ENCODE measurements around the gene HLA-DOA. TPM values are rescaled to one million over a fixed set of nuclear protein-coding genes. Genes with fewer than 3 reads are reported as not detected.

HLA-DOA gene
- total RNA-seq, 4 donors from 2014 or later = 2.0 to 85.9 (median 20.3) TPM

- Histone ChIP-seq H3K27ac (no peak overlapping the region), H3K9me3 (no peaks in the 10 kb centered on the region), H3K4me3 (replicated peaks in 1 of 3) (no peak overlapping the region), H3K4me1 (peaks cover 36 to 42% of the 10 kb centered on the region in 2 donors), H3K36me3 (peaks cover 74 to 86% of the 10 kb centered on the region in 2 donors), H3K27me3 (no peaks in the 10 kb centered on the region)
- no peak for DNase-seq
- intact Hi-C loops (cut with DNase I) = no loop called here
- WGBS, 2 donors = 60 to 76% methylated on average over 2 of the region's 2 CpGs
- no peak for TF ChIP-seq POLR2A (IDR thresholded peaks at IDR 0.05)
- no peak for TF ChIP-seq CTCF (IDR thresholded peaks at IDR 0.05)
Observed at GRCh38 chr6:32975886-32976285, 33.5 kb downstream of the HLA-DOA start.

- peaks cover 63 to 75% of the 10 kb centered on the region in 2 donors for H3K36me3 ChIP-seq
Observed at GRCh38 chr6:32974541-32975308, 34.7 kb downstream of the HLA-DOA start.

GRCh38 chr6:32974016-32974333, 35.4 kb downstream of the HLA-DOA start:
- WGBS, 2 donors = 1 to 2% methylated on average over 4 of the region's 4 CpGs
- Histone ChIP-seq H3K27ac (peak overlapping the region in 2 of 3 donors; percentile 1 to 86), H3K4me1 (peaks cover 36 to 42% of the 10 kb centered on the region in 2 donors), H3K27me3 (no peaks in the 10 kb centered on the region), H3K36me3 (peaks cover 55 to 67% of the 10 kb centered on the region in 2 donors), H3K4me3 (replicated peaks in 1 of 3) (peak overlapping the region; percentile 68 to 100 (median 98)), H3K9me3 (no peaks in the 10 kb centered on the region)
- TF ChIP-seq CTCF (IDR thresholded peaks at IDR 0.05) (no peak), POLR2A (IDR thresholded peaks at IDR 0.05) (peak in 1 of 2 donors; percentile 29)
- intact Hi-C loops (cut with DNase I) = no loop called here
- no peak for DNase-seq

More at GRCh38 chr6:32974541-32975308, 34.7 kb downstream of the HLA-DOA start:
- intact Hi-C loops (cut with DNase I) = no loop called here
- peak overlapping the region; percentile 56 to 98 (median 68) for H3K4me3 ChIP-seq (replicated peaks in 1 of 3)
- 7 to 8% methylated on average over 14 of the region's 14 CpGs for WGBS, 2 donors
- no peak for DNase-seq
- H3K4me1 ChIP-seq = peaks cover 36 to 42% of the 10 kb centered on the region in 2 donors
- no peaks in the 10 kb centered on the region for H3K9me3 ChIP-seq
- H3K27me3 ChIP-seq = no peaks in the 10 kb centered on the region
- TF ChIP-seq CTCF (IDR thresholded peaks at IDR 0.05) = no peak
- TF ChIP-seq POLR2A (IDR thresholded peaks at IDR 0.05) = no peak
- peak overlapping the region in 1 of 3 donors; percentile 86 for H3K27ac ChIP-seq

- H3K9me3 ChIP-seq = no peaks in the 10 kb centered on the region
- intact Hi-C loops (cut with DNase I) = no loop called here
- no peaks in the 10 kb centered on the region for H3K27me3 ChIP-seq
- H3K4me3 ChIP-seq (replicated peaks in 1 of 3) = peak overlapping the region; percentile 68 to 100 (median 98)
- peak overlapping the region; percentile 58 to 100 (median 86) for H3K27ac ChIP-seq
- peak in 1 of 2 donors; percentile 36 for DNase-seq
- H3K4me1 ChIP-seq = peaks cover 36 to 38% of the 10 kb centered on the region in 2 donors
- 0% methylated on average over 16 to 23 of the region's 23 CpGs for WGBS, 2 donors
- H3K36me3 ChIP-seq = peaks cover 49 to 61% of the 10 kb centered on the region in 2 donors
- TF ChIP-seq POLR2A (IDR thresholded peaks at IDR 0.05) (no peak), CTCF (IDR thresholded peaks at IDR 0.05) (no peak)
Observed at GRCh38 chr6:32973144-32974015, 36.0 kb downstream of the HLA-DOA start.

All from thyroid gland (tissue), 4 donors.